ENCODE measurements around the gene URM1. TPM values are rescaled to one million over a fixed set of nuclear protein-coding genes. Genes with fewer than 3 reads are reported as not detected.
A peak's percentile ranks its signal among the peaks of the same experiment; 100 is the strongest.
"Not testable (repeated sequence)": the region's sequence is repeated elsewhere in the genome, so short reads cannot be mapped to it uniquely, and the experiment has no call there.

Gene URM1
- total RNA-seq, 1 donor from 2014 or later: 62.6 TPM

DNA sequence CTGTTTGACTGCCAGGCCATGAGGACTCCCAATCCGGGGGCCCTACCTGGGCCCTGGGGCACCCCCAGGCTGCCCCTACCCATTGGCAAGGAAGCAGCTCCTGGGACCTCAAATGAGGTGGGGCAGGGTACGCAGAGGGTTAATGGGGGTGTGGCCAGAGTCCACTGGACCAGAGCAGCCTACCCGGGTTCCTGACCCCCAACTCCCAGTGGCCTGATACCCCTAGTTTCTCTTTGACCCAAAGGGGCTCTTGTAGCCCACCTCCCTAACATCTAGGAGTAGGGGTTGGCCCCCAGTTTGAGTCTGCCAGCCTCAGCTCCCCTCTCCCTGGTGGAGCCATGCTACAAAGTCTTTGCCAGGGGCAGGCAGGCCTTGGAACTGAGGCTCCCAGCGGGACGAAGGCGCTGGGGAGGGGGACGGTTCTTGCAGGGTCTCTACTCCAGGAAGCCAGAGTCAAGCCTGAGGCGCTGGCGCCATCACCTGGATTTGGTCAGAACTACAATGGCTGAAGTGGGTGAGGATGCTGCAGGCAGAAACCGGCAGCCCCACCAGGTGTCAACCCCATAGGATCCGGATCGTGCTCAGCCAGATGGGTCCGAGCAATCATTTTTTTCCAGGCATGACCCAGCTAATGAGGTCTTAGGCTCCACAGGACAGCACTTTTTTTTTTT is 41.1 kb downstream of the URM1 start:
- DNase-seq: peak; percentile 98
- Mint-ChIP-seq H3K4me3 (ENCODE audit: unreplicated experiment) (no peak overlapping the region), H3K27ac (ENCODE audit: unreplicated experiment) (no peak overlapping the region), H3K36me3 (ENCODE audit: unreplicated experiment) (no peaks in the 10 kb centered on the region), H3K27me3 (ENCODE audit: unreplicated experiment) (peaks cover under 1% of the 10 kb centered on the region), H3K4me1 (ENCODE audit: low read depth, unreplicated experiment) (peaks cover 12% of the 10 kb centered on the region), H3K9me3 (ENCODE audit: unreplicated experiment) (peaks cover 5% of the 10 kb centered on the region)
- peak; percentile 82 for TF ChIP-seq CTCF (IDR thresholded peaks at IDR 0.05; ENCODE audit: partially characterized antibody, unreplicated experiment)

DNA sequence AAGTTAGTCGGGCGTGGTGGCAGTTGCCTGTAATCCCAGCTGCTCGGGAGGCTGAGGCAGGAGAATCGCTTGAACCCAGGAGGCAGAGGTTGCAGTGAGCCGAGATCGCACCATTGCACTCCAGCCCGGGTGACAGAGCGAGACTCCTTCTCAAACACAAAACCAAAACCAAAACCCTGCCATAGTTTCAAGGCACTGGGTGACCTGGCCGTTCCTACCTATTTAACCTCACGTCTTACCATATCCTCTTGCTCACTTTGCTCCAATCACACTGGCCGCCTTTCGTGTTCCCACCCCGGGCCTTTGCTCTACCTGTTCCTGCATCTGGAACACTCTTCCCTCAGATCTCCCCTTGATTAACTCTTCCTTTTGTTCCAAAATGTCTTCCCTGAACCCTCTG is 42.6 kb downstream of the URM1 start:
- not testable (repeated sequence) for H3K9me3 Mint-ChIP-seq (ENCODE audit: unreplicated experiment); DNase-seq; H3K4me3 Mint-ChIP-seq (ENCODE audit: unreplicated experiment); H3K36me3 Mint-ChIP-seq (ENCODE audit: unreplicated experiment); H3K27me3 Mint-ChIP-seq (ENCODE audit: unreplicated experiment); H3K27ac Mint-ChIP-seq (ENCODE audit: unreplicated experiment); H3K4me1 Mint-ChIP-seq (ENCODE audit: low read depth, unreplicated experiment)

DNA sequence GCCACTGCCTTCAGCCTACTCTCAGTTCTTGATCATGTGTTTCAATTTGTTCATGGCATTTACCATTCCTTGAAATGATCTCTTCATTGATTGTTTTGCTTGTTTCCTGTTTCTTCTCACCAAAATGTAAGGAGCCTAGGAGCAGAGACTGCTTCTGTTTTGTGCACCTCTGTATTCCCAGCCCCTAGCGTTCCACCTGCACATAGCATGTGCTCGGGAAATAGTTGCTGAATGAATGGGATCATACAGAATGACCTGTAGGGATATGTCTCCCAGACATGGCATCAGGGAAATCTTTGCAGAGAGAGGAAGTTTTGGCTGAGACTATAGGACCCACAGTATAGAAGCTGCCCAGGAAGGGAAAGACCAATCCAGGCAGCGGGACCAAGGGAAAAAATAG is 43.3 kb downstream of the URM1 start:
- Mint-ChIP-seq H3K27ac (ENCODE audit: unreplicated experiment) (no peak overlapping the region), H3K4me1 (ENCODE audit: low read depth, unreplicated experiment) (peaks cover 7% of the 10 kb centered on the region), H3K27me3 (ENCODE audit: unreplicated experiment) (no peaks in the 10 kb centered on the region), H3K36me3 (ENCODE audit: unreplicated experiment) (no peaks in the 10 kb centered on the region), H3K4me3 (ENCODE audit: unreplicated experiment) (no peak overlapping the region), H3K9me3 (ENCODE audit: unreplicated experiment) (peaks cover 1% of the 10 kb centered on the region)
- no peak for TF ChIP-seq CTCF (IDR thresholded peaks at IDR 0.05; ENCODE audit: partially characterized antibody, unreplicated experiment)
- DNase-seq: no peak

GRCh38 chr9:128415281-128415680 is 44.1 kb downstream of the URM1 start:
- no peaks in the 10 kb centered on the region for H3K36me3 Mint-ChIP-seq (ENCODE audit: unreplicated experiment)
- H3K4me3 Mint-ChIP-seq (ENCODE audit: unreplicated experiment): no peak overlapping the region
- H3K27ac Mint-ChIP-seq (ENCODE audit: unreplicated experiment): no peak overlapping the region
- peaks cover 7% of the 10 kb centered on the region for H3K4me1 Mint-ChIP-seq (ENCODE audit: low read depth, unreplicated experiment)
- H3K27me3 Mint-ChIP-seq (ENCODE audit: unreplicated experiment): no peaks in the 10 kb centered on the region
- no peak for DNase-seq
- TF ChIP-seq CTCF (IDR thresholded peaks at IDR 0.05; ENCODE audit: partially characterized antibody, unreplicated experiment): no peak
- H3K9me3 Mint-ChIP-seq (ENCODE audit: unreplicated experiment): peaks cover 1% of the 10 kb centered on the region

- Mint-ChIP-seq H3K36me3 (ENCODE audit: unreplicated experiment) (no peaks in the 10 kb centered on the region), H3K27me3 (ENCODE audit: unreplicated experiment) (no peaks in the 10 kb centered on the region), H3K9me3 (ENCODE audit: unreplicated experiment) (no peaks in the 10 kb centered on the region), H3K4me3 (ENCODE audit: unreplicated experiment) (no peak overlapping the region), H3K4me1 (ENCODE audit: low read depth, unreplicated experiment) (peaks cover 7% of the 10 kb centered on the region), H3K27ac (ENCODE audit: unreplicated experiment) (no peak overlapping the region)
- no peak for DNase-seq
- TF ChIP-seq CTCF (IDR thresholded peaks at IDR 0.05; ENCODE audit: partially characterized antibody, unreplicated experiment): no peak
Measured at GRCh38 chr9:128416014-128416413, 44.8 kb downstream of the URM1 start.
